ENCODE measurements around the gene IFITM5.

IFITM5 gene

GRCh38 chr11:292211-293121 lies 6.9 kb downstream of the IFITM5 start:
- Histone ChIP-seq H3K4me3 (ENCODE audit: low read depth in 1 of 2, low read length in 1 of 2) (no peak overlapping the region), H3K9me3 (no peaks in the 10 kb centered on the region), H3K4me1 (ENCODE audit: control insufficient read depth in 1 of 2, insufficient read depth in 1 of 2, low read depth in 1 of 2, low read length in 1 of 2) (peaks cover 19 to 28% of the 10 kb centered on the region in 2 experiments), H3K27me3 (peaks cover 48% of the 10 kb centered on the region), H3K36me3 (peaks cover 37% of the 10 kb centered on the region), H3K27ac (peak overlapping the region; percentile 27)
- no peak for TF ChIP-seq CTCF (IDR thresholded peaks at IDR 0.05)

- TF ChIP-seq CTCF (IDR thresholded peaks at IDR 0.05) = no peak
- H3K27ac ChIP-seq = no peak overlapping the region
- H3K9me3 ChIP-seq = no peaks in the 10 kb centered on the region
- peaks cover 37% of the 10 kb centered on the region for H3K36me3 ChIP-seq
- H3K27me3 ChIP-seq = peaks cover 49% of the 10 kb centered on the region
- H3K4me3 ChIP-seq (ENCODE audit: low read depth in 1 of 2, low read length in 1 of 2) = no peak overlapping the region
- peaks cover 19 to 34% of the 10 kb centered on the region in 2 experiments for H3K4me1 ChIP-seq (ENCODE audit: control insufficient read depth in 1 of 2, insufficient read depth in 1 of 2, low read depth in 1 of 2, low read length in 1 of 2)
Measured at GRCh38 chr11:291281-292210, 7.8 kb downstream of the IFITM5 start.

- Histone ChIP-seq H3K4me1 (ENCODE audit: control insufficient read depth in 1 of 2, insufficient read depth in 1 of 2, low read depth in 1 of 2, low read length in 1 of 2) (peaks cover 19 to 34% of the 10 kb centered on the region in 2 experiments), H3K27ac (no peak overlapping the region), H3K27me3 (peaks cover 49% of the 10 kb centered on the region), H3K9me3 (no peaks in the 10 kb centered on the region), H3K36me3 (peaks cover 41% of the 10 kb centered on the region), H3K4me3 (ENCODE audit: low read depth in 1 of 2, low read length in 1 of 2) (peak overlapping the region; percentile 71 to 87)
- no peak for TF ChIP-seq CTCF (IDR thresholded peaks at IDR 0.05)
Measured at GRCh38 chr11:290621-291231, 8.6 kb downstream of the IFITM5 start.

GRCh38 chr11:289712-290620 lies 9.4 kb downstream of the IFITM5 start:
- Histone ChIP-seq H3K4me1 (ENCODE audit: control insufficient read depth in 1 of 2, insufficient read depth in 1 of 2, low read depth in 1 of 2, low read length in 1 of 2) (peaks cover 19 to 34% of the 10 kb centered on the region in 2 experiments), H3K27ac (peak overlapping the region; percentile 86), H3K36me3 (peaks cover 48% of the 10 kb centered on the region), H3K27me3 (peaks cover 56% of the 10 kb centered on the region), H3K9me3 (no peaks in the 10 kb centered on the region), H3K4me3 (ENCODE audit: low read depth in 1 of 2, low read length in 1 of 2) (peak overlapping the region; percentile 71 to 87)
- no peak for TF ChIP-seq CTCF (IDR thresholded peaks at IDR 0.05)

All from neutrophil (primary cell).